Right forelimb (tissue), 1 donor: ENCODE data around the gene SPEF1.

Source experiments
- DNase-seq: peaks from one replicate; pipeline ENCODE4 v3.0.0-alpha.2; 2018

Gene SPEF1

GRCh38 chr20:3764659-3765058 lies 16.6 kb downstream of the SPEF1 start:
- DNase-seq: no peak

DNA sequence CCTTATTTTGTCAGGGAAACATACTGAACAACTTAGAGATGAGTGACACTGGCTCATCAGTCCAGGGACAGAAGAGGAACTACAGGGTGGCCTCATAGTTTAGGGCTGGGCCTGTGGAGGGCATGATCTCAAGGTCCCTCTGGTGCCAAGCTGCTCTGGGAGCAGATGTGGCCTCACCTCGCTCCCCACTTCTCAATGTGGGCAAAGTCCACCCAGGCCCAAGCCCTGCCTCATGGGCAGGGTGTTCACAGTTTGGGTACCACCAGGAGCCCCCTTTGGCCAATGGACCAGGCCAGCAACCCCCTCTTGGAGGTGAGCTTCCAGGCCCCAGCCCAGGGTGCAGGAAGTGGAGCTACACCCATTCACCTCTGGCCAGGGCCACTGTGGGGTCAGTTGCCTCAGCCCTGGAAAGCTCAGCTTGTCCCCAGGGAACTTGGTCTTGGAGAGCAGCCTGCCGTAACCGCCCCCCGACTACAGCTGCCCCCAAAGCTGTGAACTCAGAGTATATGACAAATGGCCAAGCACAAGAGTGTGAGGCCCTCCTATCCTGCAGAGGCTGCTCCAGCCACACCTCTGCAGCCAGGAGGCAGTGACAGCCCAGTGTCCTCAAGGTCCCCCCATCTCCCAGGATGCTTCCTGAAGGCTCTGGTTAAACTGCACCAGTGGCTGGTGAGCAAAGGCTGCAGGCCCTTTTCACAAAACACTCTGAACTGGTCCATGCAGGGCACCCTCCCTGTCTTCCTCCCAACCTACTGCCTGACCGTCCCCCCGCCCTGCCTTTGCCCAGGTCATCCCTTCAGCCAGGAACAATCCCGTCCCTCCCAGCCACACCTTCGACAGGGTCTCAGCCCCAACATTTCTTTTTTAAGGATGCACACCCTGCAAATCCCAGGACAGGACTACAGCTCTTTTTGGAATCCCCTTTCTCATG lies 17.3 kb downstream of the SPEF1 start:
- no peak for DNase-seq

DNA sequence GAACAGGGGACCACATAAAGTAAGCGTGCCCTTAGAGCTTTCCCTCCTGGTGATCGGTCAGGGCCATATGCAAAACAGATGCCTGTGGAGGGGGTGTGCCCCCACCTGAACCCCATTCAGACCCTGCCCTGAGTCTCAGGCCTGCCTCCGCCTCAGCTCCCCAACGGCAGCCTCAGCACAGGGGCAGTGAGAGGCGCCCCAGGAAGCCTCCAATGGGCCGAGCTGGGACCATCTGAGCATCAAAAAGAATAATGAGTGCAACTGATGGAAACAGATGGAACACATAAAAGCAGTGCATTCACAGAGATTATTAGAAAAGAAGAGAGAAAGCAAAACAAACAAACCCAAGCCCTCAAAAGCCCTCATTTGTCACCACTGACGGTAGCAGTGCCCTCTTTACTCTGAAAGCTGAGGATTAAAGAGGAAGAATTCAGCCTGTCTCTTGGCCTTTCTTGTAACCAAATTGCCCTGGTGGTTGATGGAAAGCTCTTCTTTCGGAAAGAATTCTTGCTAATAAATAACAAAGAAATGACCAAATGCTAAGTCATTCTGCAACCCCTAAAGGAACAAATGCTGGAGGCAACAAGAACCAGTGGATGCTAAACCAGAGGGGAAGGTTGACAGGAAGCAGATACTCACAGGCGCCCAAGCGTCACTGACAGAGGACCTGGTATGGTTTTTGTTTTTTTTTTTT lies 20.4 kb downstream of the SPEF1 start:
- no peak for DNase-seq

- no peak for DNase-seq
Observed at GRCh38 chr20:3759884-3760283, 21.4 kb downstream of the SPEF1 start.

DNA sequence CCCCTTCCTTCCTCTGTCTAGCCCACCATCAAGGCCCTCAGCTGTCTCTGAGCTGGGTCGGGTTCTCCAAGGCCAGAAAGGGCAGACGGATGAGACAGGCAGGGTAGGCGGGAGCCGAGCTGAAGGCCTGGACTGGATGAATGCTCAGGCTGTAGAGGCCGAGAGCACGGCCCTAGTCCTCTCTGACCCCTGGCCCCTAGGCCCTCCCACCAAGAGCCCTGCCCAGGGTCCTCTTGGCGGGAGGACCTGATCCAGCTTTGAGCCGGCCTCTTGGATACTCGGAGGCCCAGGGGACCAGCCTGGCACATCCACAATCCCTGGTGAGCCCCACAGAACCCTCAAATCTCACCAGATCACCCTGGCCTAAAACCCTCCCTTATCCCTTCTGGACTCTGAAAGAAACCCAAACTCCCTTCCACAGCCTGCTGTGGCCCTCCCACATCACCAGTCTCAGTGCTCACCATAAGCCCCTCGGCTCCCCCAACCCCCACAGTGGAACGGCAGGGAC lies 21.9 kb downstream of the SPEF1 start:
- no peak for DNase-seq

- no peak for DNase-seq
Observed at GRCh38 chr20:3758566-3758965, 22.7 kb downstream of the SPEF1 start.

DNA sequence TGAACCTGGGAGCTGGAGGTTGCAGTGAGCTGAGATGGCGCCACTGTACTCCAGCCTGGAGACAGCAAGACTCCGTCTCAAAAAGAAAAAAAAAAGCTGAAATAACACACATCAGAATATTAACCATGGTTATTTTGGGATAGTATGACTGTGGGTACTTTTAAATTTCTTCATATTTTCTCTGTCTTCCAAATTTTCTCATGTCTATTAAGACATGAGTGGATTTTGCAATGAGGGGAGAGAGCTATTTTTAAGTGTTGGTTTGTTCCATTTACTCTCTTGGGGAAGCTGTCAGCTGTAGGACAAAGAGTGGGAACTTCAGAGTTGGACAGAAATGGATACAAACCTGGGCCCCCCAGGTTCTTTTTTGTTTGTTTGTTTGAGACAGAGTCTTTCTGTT lies 24.0 kb downstream of the SPEF1 start:
- no peak for DNase-seq

- DNase-seq: no peak
Observed at GRCh38 chr20:3755814-3756480, 25.3 kb downstream of the SPEF1 start.

DNA sequence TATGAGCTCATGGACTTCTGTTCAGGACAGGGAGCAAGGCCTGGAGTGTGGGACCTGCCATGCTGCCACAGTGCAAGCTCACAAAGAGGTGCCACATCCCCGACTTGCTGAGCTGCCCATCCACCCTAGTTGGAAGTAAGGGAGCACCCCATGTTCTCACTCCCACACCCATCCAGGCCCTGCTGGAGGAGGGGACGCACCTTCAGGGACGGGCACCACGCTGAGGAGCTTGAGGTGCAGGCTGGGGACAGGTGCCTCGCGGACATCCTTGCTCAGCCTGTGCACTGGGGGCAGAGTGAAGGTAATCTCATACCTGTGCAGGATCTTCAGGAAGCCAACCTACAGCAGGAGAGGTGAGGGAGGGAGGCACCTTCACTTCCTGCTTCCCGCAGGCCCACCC lies 26.0 kb downstream of the SPEF1 start:
- no peak for DNase-seq

DNA sequence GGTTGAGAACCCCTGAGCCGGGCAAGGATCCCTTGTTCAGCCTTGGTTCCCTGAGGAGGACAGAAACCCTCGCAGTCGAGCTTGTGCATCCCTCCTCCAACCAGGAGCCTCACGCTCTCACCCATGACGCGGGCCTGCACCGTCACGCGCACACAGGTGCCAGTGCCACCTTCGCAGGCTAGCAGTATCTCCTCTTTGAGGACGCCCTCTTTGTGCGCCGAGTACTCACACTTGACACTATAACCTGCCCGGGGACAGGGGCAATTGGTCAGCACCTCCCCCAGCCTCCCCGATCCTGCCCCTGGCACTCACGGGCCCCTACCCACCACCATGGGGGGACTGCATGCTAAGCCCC lies 27.0 kb downstream of the SPEF1 start:
- no peak for DNase-seq

DNA sequence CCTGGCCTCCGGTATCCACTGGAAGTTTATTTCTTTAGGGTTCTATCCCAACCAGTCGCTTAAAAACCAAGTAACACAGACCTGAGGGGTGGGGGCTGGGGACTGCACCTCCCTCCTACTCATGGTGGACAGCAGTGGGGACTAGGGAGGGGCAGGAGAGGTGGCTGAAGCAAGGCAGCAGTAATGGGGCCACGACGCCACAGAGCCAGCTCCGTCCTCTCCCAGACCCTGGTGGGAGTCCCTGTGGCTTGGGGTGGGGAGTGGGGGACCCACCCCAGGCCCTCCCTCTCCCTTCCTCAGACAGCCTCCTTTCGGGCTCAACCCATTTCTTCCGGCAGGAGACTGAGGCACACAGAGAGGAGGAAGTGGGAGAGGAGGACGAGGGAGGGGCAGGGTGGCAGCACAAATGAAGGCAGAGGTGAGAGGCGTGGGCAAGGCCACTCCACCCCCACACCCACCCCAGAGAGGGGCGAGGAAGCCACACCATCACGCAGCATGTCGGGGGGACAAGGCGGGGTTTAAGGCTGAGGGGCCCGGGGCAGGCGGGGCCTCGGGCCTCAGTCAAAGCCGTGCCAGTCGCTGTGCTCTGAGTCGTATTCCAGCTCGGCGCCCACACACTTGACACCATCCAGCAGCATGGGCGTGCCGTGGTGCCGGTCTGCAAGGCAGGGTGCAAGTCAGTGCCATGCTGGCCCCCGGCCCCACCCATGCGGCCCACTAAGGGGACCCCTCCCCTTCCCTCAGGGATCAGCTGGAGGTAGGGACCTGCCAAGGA lies 27.6 kb downstream of the SPEF1 start:
- DNase-seq: no peak

GRCh38 chr20:3753098-3753497 lies 28.1 kb downstream of the SPEF1 start:
- DNase-seq: peak; percentile 74

GRCh38 chr20:3752386-3752759 lies 28.9 kb downstream of the SPEF1 start:
- DNase-seq: no peak

- no peak for DNase-seq
Observed at GRCh38 chr20:3751675-3752385, 29.4 kb downstream of the SPEF1 start.

DNA sequence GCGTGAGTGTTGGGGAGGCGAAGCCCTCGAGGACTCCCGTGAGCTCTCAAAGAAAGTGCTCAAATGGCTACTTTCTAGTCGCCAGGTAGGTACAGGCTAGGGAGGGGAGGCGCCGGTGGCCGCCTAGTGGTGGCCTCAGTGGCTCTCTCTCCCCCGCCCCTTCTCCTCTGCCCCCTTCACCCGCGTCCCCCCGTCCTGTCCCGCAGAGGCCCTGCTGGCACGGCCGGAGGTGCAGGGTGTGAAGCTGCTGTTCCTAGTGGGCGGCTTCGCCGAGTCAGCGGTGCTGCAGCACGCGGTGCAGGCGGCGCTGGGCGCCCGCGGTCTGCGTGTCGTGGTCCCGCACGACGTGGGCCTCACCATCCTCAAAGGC lies 30.0 kb downstream of the SPEF1 start:
- DNase-seq: no peak

DNA sequence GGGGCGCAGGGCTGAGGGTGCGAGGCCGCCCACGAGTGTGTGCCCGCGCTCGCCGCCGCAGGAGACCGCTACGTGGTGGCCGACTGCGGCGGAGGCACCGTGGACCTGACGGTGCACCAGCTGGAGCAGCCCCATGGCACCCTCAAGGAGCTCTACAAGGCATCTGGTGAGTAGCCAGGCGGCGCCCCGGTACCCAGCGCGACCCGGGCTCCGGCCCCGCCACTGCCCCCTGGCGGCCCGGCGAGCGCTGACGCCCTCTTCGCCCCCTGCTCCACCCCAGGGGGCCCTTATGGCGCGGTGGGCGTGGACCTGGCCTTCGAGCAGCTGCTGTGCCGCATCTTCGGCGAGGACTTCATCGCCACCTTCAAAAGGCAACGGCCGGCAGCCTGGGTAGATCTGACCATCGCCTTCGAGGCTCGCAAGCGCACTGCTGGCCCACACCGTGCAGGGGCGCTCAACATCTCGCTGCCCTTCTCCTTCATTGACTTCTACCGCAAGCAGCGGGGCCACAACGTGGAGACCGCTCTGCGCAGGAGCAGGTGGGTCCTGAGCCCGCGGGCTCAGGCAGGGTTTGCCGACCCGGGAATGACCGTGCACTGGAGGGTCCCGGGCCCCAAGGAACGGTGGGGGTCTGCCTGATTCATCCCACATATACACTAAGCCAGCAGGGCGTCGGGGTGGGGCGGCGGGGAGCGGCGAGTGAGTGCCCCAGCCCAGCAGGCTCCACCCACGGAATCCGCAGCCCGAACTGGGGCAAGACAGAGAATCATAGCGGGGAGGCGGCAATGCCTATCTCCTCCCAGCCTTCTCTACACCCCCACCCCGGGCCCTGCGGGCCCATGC lies 31.3 kb downstream of the SPEF1 start:
- no peak for DNase-seq

GRCh38 chr20:3749087-3749688 lies 32.1 kb downstream of the SPEF1 start:
- DNase-seq: no peak

DNA sequence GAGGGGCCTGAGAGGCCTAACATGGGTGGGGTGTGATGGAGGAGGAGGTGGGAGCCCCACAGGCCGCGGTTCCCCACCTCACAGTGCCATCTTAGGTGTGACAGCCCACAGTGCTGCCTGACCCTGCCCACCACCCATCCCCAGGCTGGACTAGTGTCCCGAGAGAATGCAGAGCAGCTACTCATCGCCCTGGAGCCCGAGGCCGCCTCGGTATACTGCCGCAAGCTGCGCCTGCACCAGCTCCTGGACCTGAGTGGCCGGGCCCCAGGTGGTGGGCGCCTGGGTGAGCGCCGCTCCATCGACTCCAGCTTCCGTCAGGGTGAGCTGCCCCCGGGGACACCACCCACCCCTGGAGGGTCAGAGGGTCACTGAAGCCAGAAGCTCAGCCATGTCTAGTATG lies 33.2 kb downstream of the SPEF1 start:
- no peak for DNase-seq

- no peak for DNase-seq
Observed at GRCh38 chr20:3747471-3747870, 33.8 kb downstream of the SPEF1 start.

- DNase-seq: no peak
Observed at GRCh38 chr20:3745686-3746173, 35.5 kb downstream of the SPEF1 start.
